Measurements from ENCODE around the gene LCE6A.

- TF ChIP-seq CTCF (IDR thresholded peaks at IDR 0.05), result no peak
- TF ChIP-seq POLR2A (IDR thresholded peaks at IDR 0.05), result no peak
Measured at GRCh38 chr1:152886758-152887409, 44.2 kb downstream of the LCE6A start.

Data from prostate gland (tissue), 2 donors.